Activated CD4-positive, alpha-beta T cell treated with anti-CD3 and anti-CD28 coated beads for 24 hours (primary cell): ENCODE measurements around the gene SLC9A3.

Experiments used
- DNase-seq, 2 donors: peaks; one replicate each; pipeline ENCODE4 v3.0.0-alpha.2; 2020; ENCODE audit warnings: low read depth in 2 of 2

Gene SLC9A3

DNA sequence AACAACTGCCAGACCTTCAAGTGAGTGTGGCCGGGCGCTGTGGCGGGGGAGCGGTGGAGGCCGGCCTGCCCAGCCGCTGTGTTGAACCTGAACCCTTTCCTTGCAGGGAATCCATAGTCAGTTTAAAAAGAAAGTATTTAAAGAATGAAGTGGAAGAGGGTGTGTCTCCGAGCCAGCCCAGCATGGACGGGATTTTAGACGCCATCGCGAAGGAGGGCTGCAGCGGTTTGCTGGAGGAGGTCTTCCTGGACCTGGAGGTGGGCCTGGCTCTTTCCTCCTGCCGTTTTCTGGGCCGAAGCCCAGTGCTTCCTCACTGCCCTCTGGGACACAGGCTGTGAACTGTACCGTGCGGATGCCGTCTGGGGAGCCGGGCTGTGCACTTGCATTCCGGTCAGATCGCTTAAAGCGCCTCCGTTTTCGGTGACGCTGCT is 62.2 kb downstream of the SLC9A3 start:
- no peak for DNase-seq

DNA sequence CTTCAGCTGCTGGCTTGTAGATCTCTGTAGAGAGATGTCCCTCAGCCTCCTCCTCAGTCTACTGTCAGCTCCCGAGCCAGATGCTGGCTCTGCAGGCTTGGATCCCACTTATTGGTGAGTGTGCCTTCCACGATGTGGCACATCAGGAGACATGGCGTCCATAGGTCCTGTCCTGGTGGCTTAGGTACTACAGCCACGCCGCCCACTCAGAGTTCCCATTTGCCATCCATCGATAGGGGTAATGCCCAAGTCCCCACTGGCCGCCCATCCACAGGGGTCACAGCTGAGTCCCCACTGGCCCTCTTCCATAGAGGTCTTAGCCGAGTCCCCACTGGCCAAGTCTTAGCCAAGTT is 64.0 kb downstream of the SLC9A3 start:
- no peak for DNase-seq

DNA sequence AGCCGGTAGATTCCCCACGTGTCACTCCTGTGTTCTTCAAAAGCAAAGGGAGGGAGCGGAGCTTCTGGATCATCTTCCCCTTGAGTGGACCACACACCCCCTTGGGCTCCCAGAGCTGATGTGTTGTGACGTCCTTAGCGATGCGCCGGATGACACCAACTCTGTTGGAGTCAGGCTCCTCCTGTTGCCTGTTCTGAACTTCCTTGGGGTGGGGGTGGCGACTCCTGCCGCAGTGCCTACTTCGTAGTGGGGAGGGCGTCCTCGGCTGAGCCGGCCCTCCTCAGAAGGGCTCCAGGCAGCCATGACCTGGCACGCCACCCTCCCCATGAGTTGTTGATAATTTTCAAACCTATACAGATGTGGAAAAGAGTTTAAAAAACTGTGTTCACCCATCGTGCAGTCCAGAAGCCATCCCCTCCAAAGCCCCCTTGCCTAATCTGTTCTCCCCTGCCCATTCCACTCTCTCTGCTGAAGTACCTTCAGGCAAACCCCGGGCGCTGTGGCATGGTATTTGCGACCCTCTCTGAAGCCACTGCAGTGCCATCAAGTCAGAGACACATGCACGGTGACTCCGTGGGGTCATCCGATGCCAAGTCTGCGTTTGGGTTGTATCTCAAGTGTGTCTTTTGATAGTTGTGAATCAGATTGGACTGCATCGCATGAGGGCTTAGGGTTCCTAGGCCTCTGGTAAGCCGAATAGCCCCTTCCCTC is 64.5 kb downstream of the SLC9A3 start:
- no peak for DNase-seq

DNA sequence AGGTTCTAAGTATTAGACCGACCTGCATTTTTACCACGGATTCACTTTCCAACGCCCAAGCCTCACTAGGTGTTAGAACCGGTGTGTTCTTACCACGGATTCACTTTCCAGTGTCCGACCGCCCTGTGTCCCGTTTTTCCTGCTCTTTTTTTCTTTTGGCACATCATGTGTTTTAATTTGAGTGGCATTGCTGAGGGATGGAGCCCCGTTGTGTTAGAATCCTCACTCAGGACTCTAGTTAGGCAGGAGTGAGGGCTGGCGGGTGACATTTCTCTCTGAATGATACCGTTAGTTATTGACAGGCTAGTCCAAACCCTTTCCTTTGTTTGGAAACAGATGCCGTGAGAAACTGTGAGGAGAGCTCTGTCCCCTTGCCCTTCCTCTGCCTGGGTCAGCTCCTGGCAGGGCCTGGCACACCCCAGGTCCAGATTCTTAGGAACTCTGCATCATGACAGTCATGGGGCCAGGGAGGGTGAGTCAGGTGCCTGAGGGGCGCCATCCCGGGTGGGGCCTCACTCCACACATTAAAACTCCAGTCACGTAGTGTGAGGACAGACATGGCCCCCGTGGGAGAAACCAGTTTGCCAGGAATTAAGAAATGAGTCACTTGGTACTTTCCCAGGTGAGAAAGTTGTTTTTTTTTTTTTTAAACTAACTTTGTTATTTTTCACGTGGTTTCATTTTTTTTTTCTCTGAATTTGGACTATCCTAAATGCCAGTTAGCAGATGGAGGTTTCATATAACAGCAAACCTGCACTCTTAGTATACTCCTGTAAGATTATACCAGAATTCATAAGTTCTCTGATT is 65.5 kb downstream of the SLC9A3 start:
- peak; percentile 54 to 62 for DNase-seq

DNA sequence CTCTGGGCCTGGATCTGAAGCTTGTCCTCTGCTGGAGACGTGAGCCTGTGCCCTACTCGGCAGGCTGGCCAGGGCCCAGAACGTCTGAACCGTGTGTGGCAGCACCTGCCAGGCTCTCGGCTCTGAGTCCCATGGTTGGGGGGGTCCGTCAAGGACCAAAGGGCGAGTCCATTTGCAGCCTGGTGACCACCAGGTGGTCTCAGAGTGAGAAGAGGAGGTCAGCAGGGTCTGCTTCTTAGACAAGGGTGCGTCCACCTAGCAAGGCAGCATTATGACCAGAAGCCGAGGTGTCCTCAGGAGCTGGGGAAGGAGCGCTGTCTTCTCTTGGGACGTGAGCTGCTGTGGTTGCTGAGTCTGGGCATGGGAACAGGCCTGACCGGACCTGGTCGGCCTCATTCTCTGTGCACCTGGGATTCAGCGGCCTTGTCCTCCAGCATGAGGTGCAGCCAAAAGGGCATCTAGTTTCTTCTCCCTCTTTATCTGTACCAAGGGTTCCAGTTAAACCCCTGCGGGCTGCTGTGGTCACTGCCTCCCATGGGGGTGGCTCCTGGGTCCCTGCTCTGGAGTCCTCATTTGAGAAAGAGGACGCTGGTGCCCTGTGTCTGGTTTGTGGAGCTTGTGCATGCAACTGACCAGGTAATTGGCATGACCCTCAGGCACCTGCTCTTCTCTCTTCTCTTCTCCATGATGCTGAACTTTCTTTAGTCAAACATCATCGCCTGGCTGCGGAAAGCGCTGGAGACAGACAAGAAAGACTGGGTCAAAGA is 66.9 kb downstream of the SLC9A3 start:
- no peak for DNase-seq

DNA sequence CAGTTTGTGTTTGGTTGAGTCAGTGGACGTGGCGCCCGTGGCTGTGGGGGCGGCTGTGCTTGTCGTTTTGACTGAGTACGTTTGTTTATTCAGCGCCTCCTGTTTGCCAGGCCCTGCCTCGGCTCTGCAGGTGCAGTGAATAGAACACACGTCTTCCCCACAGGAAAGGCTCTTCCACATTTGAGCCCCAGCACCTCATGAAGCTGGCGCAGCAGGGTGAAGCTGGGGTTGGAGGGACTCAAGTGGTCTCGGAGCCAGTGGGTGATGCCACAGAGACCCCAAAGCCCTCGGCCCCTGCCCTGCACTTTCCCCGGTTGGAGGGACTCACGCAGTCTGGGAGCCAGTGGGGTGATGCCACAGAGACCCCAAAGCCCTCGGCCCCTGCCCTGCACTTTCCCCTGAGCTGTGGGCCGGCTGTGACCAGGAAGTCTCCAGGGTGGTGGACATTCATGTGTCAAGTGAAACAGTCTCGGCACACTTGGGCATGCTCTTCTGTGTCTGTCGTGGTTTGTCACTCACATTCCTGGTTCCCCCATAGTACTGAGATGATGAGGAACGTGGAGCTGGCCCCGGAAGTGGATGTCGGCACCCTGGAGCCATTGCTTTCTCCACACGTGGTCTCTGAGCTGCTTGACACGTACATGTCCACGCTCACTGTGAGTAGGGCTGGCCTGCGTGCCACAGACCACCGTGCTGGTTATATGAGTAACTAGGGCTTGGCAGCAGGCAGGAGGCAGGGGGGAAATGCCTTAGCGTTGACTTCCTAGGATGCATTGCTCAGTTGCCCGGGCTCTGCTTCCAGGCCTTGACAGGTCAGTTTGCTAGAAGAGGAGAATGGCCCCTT is 67.7 kb downstream of the SLC9A3 start:
- DNase-seq: no peak

DNA sequence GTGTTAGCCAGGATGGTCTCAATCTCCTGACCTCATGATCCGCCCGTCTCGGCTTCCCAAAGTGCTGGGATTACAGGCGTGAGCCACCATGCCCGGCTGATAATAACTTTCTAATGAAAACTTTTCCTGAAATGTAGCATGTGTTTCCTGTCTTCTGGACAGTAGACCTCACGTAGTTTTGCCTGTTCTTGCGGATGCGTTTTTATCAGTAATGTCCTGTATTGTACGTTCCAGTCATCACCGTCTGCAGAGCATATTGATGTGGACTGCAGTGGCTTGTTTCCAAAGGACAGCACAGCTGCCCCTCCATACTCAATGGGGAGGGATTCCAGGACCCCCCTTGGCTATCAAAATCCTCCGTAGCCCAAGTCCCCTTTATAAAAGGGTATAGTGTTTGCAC is 68.4 kb downstream of the SLC9A3 start:
- no peak for DNase-seq

DNA sequence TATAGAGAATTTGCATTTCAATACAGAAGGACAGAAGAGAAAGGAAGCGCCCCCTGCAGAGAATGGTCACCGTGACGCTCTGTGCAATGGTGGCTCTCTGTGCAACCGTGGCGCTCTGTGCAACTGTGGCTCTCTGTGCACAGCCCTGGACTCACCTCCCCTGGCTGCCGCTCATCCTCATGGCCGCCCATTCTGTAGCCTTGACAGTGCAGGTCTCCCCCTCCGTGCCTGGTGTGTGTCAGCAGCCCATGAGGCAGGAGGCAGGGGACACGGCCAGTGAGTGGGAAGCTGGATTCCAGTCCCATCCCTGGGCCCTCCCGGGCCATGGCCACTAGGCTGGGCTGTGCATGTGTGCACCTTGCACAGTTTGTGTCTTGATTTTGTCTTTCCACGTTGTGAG is 69.3 kb downstream of the SLC9A3 start:
- no peak for DNase-seq

DNA sequence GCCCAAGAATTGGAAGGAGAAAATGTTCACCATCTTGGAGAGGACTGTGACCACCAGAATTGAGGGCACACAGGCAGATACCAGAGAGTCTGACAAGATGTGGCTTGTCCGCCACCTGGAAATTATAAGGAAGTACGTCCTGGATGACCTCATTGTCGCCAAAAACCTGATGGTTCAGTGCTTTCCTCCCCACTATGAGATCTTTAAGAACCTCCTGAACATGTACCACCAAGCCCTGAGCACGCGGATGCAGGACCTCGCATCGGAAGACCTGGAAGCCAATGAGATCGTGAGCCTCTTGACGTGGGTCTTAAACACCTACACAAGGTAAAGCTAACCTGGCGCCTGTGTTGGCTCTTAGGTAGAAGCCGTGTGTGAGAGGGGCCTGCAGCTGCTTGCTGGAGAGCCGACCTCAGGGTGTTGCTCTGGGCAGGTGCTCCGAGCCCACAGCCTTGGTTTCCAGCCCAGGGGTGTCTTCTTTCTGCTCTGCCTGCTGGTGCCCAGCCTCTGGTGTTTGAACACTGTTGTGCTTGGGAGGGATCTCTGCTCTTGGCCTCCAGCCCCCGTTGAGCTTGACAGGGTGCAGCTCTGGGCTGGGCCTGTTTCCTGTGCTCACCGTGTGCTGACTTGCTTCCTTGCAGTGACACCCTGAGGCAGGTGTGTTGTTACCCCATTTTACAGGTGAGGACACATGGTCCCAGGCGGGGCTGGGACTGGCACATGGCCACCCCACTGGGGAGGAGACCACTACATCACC is 70.3 kb downstream of the SLC9A3 start:
- DNase-seq: no peak

DNA sequence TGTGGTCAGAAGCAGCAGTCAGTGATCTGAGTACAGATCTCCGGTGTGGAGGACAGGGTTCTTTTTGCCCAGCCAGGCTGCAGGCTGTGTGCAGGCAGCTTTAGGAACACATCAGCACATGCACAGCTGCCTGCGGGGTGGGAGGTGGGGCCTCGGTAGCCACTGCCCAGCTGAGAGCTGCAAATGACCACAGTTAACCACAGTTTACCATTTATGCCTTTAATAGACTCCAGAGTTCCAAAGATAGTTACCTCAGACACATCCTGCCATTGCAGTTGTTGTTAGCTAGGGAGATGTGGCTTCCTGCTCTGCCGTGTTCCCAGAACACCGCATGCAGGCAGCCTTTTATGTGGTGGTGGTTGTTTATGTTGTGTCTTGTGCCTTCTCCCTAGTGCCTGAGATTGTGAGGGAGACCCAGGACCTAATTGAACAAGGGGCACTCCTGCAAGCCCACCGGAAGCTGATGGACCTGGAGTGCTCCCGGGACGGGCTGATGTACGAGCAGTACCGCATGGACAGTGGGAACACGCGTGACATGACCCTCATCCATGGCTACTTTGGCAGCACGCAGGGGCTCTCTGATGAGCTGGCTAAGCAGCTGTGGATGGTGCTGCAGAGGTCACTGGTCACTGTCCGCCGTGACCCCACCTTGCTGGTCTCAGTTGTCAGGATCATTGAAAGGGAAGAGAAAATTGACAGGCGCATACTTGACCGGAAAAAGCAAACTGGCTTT is 71.1 kb downstream of the SLC9A3 start:
- DNase-seq: no peak

DNA sequence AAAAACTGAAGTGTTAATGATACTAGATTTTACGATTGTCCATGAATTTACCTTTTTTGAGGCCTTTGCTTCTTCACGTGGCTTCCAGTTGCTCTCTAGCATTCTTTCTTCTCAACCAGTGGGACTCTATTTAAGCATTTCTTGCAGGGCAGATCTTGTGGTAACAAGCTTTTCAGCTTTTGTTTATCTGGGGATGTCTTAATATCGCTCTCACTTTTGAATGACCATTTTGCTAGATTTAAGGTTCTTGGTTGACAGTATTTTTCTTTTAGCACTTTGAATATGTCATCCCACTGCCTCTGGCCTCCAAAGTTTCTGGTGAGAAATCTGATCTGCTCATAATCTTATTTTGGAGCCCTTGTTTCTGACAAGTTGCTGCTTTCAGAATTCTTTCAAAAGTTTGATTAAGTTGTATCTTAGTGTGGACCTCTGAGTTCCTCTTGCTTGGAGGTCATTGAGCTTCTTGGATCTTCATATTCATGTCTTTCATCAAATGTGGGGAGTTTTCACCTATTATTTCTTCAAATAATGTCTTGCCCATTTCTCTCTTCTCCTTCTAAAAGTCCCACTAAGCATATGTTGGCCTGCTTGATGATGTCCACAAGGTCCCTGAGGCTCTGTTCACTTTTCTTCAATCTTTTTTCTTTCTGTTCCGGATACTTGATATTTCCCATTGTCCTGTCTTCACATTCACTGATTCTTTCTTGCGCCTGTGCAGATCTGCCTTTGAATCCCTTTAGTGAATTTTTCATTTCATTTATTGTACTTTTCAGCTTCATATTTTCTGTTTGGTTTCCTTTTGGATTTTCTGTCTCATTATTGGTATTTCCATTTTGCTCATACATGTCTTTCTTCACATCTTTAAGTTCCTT is 72.4 kb downstream of the SLC9A3 start:
- no peak for DNase-seq

DNA sequence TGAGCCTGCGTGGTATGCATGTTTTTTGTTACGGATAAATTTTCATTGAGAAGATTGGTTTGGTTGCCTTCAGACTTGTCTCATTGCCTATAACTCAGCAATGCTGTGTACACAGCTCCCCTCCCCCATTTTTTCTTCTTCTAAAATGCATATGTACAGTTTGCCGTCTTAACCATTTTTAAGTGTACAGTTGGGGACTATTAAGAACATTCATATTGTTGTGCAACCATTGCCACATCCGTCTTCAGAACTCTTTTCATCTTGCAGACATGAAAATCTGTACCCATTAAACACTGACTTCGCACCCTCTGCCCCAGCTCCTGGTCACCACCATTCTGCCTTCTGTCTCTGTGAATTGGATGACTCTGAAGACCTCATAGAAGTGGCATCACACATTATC is 75.1 kb downstream of the SLC9A3 start:
- no peak for DNase-seq

DNA sequence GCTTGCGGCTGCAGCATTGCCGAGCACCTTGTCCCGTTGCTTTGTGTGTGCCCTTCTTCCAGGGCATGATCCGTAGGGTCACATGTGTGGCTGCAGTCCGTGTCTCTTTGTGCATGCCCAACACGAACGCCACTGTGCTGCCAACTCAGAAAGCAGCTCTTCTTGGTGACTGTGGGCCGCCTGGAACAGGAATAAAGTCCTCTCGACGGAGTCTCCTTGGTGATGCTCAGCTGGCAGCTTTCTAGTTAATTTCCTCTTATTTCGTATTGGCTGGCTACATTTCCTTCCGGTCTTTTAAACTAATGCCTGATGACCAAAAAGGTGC is 75.5 kb downstream of the SLC9A3 start:
- DNase-seq: no peak

DNA sequence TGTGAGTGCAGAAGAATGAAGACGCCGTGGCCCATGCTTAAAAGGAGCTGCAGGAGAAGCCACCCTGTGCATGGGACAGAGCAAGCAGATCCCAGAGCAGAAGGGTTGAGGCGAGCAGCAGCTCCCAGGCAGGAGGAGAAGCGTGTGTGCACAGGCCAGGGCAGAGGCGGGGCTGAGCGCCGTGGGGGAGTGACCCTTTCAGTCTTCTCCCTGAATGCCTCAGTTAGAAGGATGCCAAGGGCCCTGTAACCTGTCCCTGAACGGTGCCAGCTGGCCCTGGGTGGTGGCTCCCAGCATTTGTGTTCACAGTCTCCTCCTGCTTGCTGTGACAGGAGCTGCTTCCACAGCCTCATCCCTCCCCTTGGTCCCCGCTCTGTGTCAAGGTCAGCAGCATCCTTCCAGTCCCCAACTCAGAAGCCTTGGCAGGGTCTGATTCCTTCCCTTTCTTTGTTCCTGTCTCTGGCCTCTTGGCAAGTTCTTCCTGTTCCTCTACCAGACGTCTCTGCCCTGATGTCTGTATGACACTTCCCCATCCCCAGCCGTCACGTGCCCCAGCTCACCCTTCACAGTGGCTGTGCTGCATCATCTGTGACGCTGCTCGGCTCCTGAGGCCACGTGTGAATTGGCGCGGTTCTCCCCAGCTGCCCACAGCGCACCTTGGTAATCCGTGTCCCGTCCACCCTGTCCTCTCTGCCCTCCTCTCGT is 76.0 kb downstream of the SLC9A3 start:
- DNase-seq: no peak

DNA sequence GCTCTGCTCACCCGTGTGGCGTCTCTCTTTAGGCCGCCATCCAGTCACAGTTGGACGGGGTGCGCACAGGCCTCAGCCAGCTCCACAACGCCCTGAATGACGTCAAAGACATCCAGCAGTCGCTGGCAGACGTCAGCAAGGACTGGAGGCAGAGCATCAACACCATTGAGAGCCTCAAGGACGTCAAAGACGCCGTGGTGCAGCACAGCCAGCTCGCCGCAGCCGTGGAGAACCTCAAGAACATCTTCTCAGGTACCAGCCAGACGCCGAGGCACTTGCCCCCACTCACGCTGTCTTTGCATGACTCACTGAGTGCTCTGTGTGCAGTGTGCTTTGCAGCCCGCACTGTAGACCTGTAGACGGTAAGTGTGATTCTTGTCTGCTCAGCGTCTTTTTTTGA is 76.7 kb downstream of the SLC9A3 start:
- no peak for DNase-seq

DNA sequence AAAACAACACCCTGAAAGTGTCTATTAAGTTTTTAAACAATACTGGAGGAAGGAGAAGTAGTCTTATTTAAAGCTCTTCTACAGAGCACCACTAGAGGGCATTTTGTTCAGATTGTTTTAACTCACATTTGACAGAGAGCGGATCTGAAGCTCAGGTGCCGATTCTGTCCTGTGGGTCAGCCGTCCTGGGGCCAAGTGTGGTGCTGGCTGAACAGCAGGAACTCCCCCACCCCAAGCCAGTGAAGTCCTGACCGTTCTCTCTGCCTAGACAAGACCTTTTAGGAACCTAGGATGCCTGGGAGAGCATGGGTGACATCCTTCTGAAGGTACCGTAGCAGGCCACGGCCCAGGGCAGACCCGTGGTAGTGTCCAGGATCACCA is 77.4 kb downstream of the SLC9A3 start:
- DNase-seq: no peak

DNA sequence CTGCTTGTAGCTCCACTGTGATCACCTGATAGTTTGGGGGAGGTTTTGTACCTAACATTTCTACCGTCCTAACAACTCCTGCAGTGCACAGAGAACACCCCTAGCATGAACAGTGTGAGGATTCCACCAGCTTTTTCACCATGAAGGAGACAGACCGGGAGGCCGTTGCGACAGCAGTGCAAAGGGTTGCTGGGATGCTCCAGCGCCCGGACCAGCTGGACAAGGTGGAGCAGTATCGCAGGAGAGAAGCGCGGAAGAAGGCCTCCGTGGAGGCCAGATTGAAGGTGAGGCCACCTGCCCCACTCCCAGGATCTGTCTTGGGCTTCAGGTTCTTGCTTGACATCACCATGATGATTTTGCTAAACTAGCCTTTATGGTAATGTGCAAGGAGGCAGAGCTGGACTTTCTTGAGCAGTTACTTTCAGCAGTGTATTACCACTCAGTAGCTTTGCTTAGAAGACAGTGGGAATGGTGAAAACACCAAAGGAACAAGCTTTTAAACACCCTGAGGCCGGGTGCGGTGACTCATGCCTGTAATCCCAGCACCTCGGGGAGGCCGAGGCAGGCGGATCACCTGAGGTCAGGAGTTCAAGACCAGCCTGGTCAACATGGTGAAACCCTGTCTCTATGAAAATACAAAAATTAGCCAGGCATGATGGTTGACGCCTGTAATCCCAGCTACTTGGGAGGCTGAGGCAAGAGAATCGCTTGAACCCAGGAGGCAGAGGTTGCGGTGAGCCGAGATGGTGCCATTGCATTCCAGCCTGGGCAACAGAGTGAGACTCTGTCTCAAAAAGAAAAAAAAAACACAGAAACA is 78.0 kb downstream of the SLC9A3 start:
- DNase-seq: no peak

DNA sequence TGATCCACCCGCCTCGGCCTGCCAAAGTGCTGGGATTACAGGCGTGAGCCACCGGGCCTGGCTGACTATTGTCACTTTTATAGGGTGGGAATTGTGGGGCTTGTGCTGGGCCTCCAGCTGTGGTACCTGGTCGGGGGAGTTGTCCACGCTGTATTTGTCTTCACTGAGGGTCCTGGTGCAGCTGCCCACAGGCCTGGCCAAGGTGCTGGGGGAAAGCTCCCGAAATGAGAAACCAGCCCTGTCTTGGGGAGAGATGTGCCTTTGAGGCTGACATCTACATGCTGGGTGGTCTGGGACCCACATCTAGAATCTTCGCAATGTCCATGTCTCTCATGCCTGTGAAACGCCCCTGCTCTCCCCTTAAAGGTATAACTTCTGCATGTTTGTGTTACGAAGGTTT is 78.7 kb downstream of the SLC9A3 start:
- no peak for DNase-seq
